Measurements from ENCODE around the gene SH3D19. TPM values are rescaled to one million over a fixed set of nuclear protein-coding genes. Genes with fewer than 3 reads are reported as not detected.

The SH3D19 gene
- polyA plus RNA-seq, 3 donors: not detected

DNA sequence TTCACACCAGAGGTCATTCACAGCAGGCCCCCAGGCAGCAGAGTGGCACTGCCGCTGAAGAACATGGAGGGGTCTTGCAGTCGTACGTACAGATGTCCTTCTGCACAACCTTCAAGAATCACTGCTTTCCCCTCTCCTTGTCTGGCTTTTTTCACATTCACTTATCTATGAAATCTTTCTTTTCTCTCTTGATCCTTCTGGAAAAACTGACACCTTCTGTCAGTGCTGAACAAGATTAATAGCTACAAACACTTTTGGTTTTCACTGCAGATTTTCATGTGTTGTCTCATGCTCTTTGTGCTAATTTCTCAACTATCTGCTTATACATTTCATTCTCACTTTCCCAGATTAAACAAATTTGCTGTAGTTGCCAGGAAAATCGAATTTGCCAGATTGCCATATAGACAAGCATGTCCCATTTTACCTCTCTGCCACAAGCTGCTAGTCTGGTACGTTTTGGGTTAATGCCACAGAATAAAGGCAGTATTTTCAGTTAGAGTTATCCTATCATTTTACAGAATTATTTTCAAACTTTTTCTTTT, 142.9 kb downstream of the SH3D19 start:
- no peak overlapping the region for H3K27ac ChIP-seq (ENCODE audit: low read depth in 1 of 2, low read length in 2 of 2)
- H3K4me1 Mint-ChIP-seq: no peaks in the 10 kb centered on the region
- no peaks in the 10 kb centered on the region for H3K36me3 Mint-ChIP-seq
- H3K27ac Mint-ChIP-seq: no peak overlapping the region
- peaks cover 0 to 5% (median 0%) of the 10 kb centered on the region in 3 donors for H3K27me3 Mint-ChIP-seq (ENCODE audit: low read depth in 3 of 3)
- H3K9me3 ChIP-seq (replicated peaks in 1 of 2; ENCODE audit: control insufficient read depth in 1 of 2, insufficient read depth in 1 of 2, low read length in 2 of 2): no peaks in the 10 kb centered on the region
- H3K4me2 ChIP-seq (replicated peaks; ENCODE audit: extremely low read depth, low read length, poor library complexity, severe bottlenecking): no peak overlapping the region
- H3K79me2 ChIP-seq (ENCODE audit: insufficient read depth, low read length): no peaks in the 10 kb centered on the region
- DNase-seq: no peak
- H3K4me1 ChIP-seq (ENCODE audit: control insufficient read depth in 1 of 2, insufficient read depth in 2 of 2, low read length in 2 of 2): no peaks in the 10 kb centered on the region
- H4K20me1 ChIP-seq (ENCODE audit: insufficient read depth, low read length): no peaks in the 10 kb centered on the region
- intact Hi-C loops (cut with micrococcal nuclease): no loop called here
- peaks cover 0 to 8% (median 0%) of the 10 kb centered on the region in 7 donors for H3K9me3 Mint-ChIP-seq
- no peak overlapping the region for H3K4me3 ChIP-seq (replicated peaks in 1 of 3; ENCODE audit: low read depth in 2 of 3, low read length in 3 of 3)
- 100% methylated on average over 3 of the region's 5 CpGs for WGBS (ENCODE audit: insufficient coverage)
- no peak overlapping the region for H2AFZ ChIP-seq (ENCODE audit: insufficient read depth, low read depth, low read length, poor library complexity, severe bottlenecking)
- no peaks in the 10 kb centered on the region for H3K36me3 ChIP-seq (replicated peaks in 1 of 2; ENCODE audit: control insufficient read depth in 1 of 2, insufficient read depth in 2 of 2, low read length in 2 of 2)
- H3K4me3 Mint-ChIP-seq: no peak overlapping the region
- TF ChIP-seq, protein P1, sequence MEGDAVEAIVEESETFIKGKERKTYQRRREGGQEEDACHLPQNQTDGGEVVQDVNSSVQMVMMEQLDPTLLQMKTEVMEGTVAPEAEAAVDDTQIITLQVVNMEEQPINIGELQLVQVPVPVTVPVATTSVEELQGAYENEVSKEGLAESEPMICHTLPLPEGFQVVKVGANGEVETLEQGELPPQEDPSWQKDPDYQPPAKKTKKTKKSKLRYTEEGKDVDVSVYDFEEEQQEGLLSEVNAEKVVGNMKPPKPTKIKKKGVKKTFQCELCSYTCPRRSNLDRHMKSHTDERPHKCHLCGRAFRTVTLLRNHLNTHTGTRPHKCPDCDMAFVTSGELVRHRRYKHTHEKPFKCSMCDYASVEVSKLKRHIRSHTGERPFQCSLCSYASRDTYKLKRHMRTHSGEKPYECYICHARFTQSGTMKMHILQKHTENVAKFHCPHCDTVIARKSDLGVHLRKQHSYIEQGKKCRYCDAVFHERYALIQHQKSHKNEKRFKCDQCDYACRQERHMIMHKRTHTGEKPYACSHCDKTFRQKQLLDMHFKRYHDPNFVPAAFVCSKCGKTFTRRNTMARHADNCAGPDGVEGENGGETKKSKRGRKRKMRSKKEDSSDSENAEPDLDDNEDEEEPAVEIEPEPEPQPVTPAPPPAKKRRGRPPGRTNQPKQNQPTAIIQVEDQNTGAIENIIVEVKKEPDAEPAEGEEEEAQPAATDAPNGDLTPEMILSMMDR (IDR thresholded peaks at IDR 0.05): no peak
- H3K27me3 ChIP-seq (ENCODE audit: control insufficient read depth in 2 of 2, insufficient read depth in 2 of 2, low read length in 2 of 2): no peaks in the 10 kb centered on the region
- H3K9ac ChIP-seq (ENCODE audit: insufficient read depth, low read length, poor library complexity, severe bottlenecking): no peak overlapping the region

DNA sequence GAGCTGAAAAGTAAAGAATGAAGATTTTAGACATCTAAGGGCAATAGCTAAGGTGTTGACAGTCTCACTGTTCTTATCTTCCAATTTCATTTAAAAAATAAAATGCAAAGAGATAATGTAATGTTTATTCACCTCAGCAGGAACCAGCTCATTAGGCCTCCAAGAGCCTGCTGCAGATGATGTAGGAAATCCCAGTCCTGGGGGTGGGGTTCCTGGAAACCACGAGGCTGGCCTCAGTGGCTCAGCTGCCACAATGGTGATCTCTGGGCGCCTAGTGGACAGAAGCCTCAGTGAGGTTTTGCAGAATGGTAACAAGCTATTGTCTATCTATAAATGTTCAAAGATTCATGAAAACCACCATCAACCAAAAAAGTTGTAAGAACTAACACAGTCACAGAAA, 148.7 kb downstream of the SH3D19 start:
- no peak overlapping the region for H3K27ac ChIP-seq (ENCODE audit: low read depth in 1 of 2, low read length in 2 of 2)
- H3K4me1 ChIP-seq (ENCODE audit: control insufficient read depth in 1 of 2, insufficient read depth in 2 of 2, low read length in 2 of 2): no peaks in the 10 kb centered on the region
- H3K27me3 ChIP-seq (ENCODE audit: control insufficient read depth in 2 of 2, insufficient read depth in 2 of 2, low read length in 2 of 2): no peaks in the 10 kb centered on the region
- H3K79me2 ChIP-seq (ENCODE audit: insufficient read depth, low read length): no peaks in the 10 kb centered on the region
- no peaks in the 10 kb centered on the region for H3K36me3 ChIP-seq (replicated peaks in 1 of 2; ENCODE audit: control insufficient read depth in 1 of 2, insufficient read depth in 2 of 2, low read length in 2 of 2)
- Mint-ChIP-seq H3K36me3 (no peaks in the 10 kb centered on the region), H3K9me3 (peaks cover 0 to 2% (median 0%) of the 10 kb centered on the region in 7 donors), H3K4me1 (no peaks in the 10 kb centered on the region), H3K27me3 (ENCODE audit: low read depth in 3 of 3) (no peaks in the 10 kb centered on the region), H3K27ac (no peak overlapping the region), H3K4me3 (no peak overlapping the region)
- H3K4me3 ChIP-seq (replicated peaks in 1 of 3; ENCODE audit: low read depth in 2 of 3, low read length in 3 of 3): no peak overlapping the region
- no peak overlapping the region for H3K9ac ChIP-seq (ENCODE audit: insufficient read depth, low read length, poor library complexity, severe bottlenecking)
- H3K4me2 ChIP-seq (replicated peaks; ENCODE audit: extremely low read depth, low read length, poor library complexity, severe bottlenecking): no peak overlapping the region
- no CpG with 5 or more reads among the region's 2 CpGs for WGBS (ENCODE audit: insufficient coverage)
- no peak for DNase-seq
- no peaks in the 10 kb centered on the region for H4K20me1 ChIP-seq (ENCODE audit: insufficient read depth, low read length)
- intact Hi-C loops (cut with micrococcal nuclease): no loop called here
- TF ChIP-seq, protein P1 (IDR thresholded peaks at IDR 0.05): no peak
- H2AFZ ChIP-seq (ENCODE audit: insufficient read depth, low read depth, low read length, poor library complexity, severe bottlenecking): no peak overlapping the region
- H3K9me3 ChIP-seq (replicated peaks in 1 of 2; ENCODE audit: control insufficient read depth in 1 of 2, insufficient read depth in 1 of 2, low read length in 2 of 2): no peaks in the 10 kb centered on the region

Measured in CD14-positive monocyte (primary cell).